Keratinocyte (primary cell): ENCODE measurements around the gene SCN8A. TPM values are rescaled to one million over a fixed set of nuclear protein-coding genes. Genes with fewer than 3 reads are reported as not detected.

Experiments
- DNase-seq: peaks from one replicate; pipeline ENCODE4 v3.0.0-alpha.2; 2011; ENCODE audit warnings: low read depth, missing footprints, low spot score
- FAIRE-seq: peaks from 2 replicates; lab custom pipeline; 2011; peaks lifted over from hg19 to GRCh38; lab: Jason Lieb, UNC
- H2AFZ ChIP-seq: 2 replicates; pipeline ENCODE4 v1.6.0; 2012; ENCODE audit warnings: low read length, control low read depth, inconsistent platforms; ENCODE audit not compliant: control insufficient read depth
- H3K27ac ChIP-seq: 2 replicates; pipeline ENCODE4 v1.5.1; 2011; ENCODE audit warnings: low read length; ENCODE audit not compliant: control insufficient read depth, insufficient read depth
- H3K27me3 ChIP-seq: 3 replicates; pipeline ENCODE4 v1.6.0; 2011; ENCODE audit warnings: low read length; ENCODE audit not compliant: control insufficient read depth, insufficient read depth; ENCODE audit errors: extremely low read depth
- H3K36me3 ChIP-seq, 2 experiments: 2 replicates in 1 of 2; 3 replicates in 1 of 2; pipeline ENCODE4 v1.5.1; 2011; ENCODE audit warnings: low read length in 2 of 2, mild to moderate bottlenecking in 1 of 2; ENCODE audit not compliant: control insufficient read depth in 2 of 2, insufficient read depth in 2 of 2; ENCODE audit errors: extremely low read depth in 1 of 2
- H3K4me1 ChIP-seq: 3 replicates; pipeline ENCODE4 v1.5.1; 2011; ENCODE audit warnings: low read length; ENCODE audit not compliant: control insufficient read depth, insufficient read depth; ENCODE audit errors: extremely low read depth
- H3K4me2 ChIP-seq: 3 replicates; pipeline ENCODE4 v1.6.0; 2011; ENCODE audit warnings: low read depth, low read length; ENCODE audit not compliant: control insufficient read depth, insufficient read depth; ENCODE audit errors: extremely low read depth
- H3K4me3 ChIP-seq, 3 experiments: fragments of 200-600 bp in 1 of 3; sonication (generic) in 1 of 3; 2 replicates in 2 of 3; 3 replicates in 1 of 3; pipeline ENCODE4 v1.5.1; 2011 to 2016; ENCODE audit warnings: low read length in 3 of 3, mild to moderate bottlenecking in 3 of 3, control low read depth in 2 of 3, inconsistent platforms in 1 of 3, low read depth in 1 of 3, mixed read lengths in 1 of 3, mixed run types in 1 of 3, moderate library complexity in 1 of 3; ENCODE audit not compliant: control insufficient read depth in 2 of 3, insufficient read depth in 2 of 3; ENCODE audit errors: extremely low read depth in 1 of 3
- H3K79me2 ChIP-seq: 2 replicates; pipeline ENCODE4 v1.6.0; 2012; ENCODE audit warnings: low read length; ENCODE audit not compliant: control insufficient read depth, insufficient read depth
- H3K9ac ChIP-seq: 3 replicates; pipeline ENCODE4 v1.6.0; 2011; ENCODE audit warnings: low read length; ENCODE audit not compliant: control insufficient read depth, insufficient read depth; ENCODE audit errors: extremely low read depth
- H3K9me1 ChIP-seq: 3 replicates; pipeline ENCODE4 v1.6.0; 2011; ENCODE audit warnings: low read length; ENCODE audit not compliant: control insufficient read depth, insufficient read depth; ENCODE audit errors: extremely low read depth
- H3K9me3 ChIP-seq: 2 replicates; pipeline ENCODE4 v1.5.1; 2012; ENCODE audit warnings: low read depth, low read length; ENCODE audit not compliant: control insufficient read depth
- H4K20me1 ChIP-seq: 3 replicates; pipeline ENCODE4 v1.6.0; 2011; ENCODE audit warnings: low read length; ENCODE audit not compliant: control insufficient read depth, insufficient read depth; ENCODE audit errors: extremely low read depth
- EZH2 ChIP-seq: IDR thresholded peaks from one replicate; pipeline ENCODE4 v1.6.1; 2012; ENCODE audit warnings: inconsistent platforms, mild to moderate bottlenecking, low read length, moderate library complexity
- dilution Hi-C: fragments of 300-500 bp; cut with MboI; formaldehyde crosslinking; loops from one replicate; pipeline ENCODE4 v1.7.0; 2020; ENCODE audit warnings: low sequenced_read_pairs; ENCODE audit not compliant: extremely low pct_ligation_motif_present
- polyA plus RNA-seq, 5 experiments: library from polyadenylated mRNA; depleted of rRNA in 3 of 5; stranded (reverse) in 3 of 5; stranded (forward) in 1 of 5; unstranded in 1 of 5; fragments of >200 nt; gene quantifications; 1 replicate in 1 of 5; 2 replicates in 3 of 5; 3 replicates in 1 of 5; pipeline versions ENCODE4 v1.2.1 to v1.2.3, GENCODE V29; 2011 to 2012; ENCODE audit warnings: missing spikeins in 2 of 5, low read depth in 1 of 5, low replicate concordance in 1 of 5
- TF ChIP-seq, protein P1 (sequence below), 3 experiments: IDR thresholded peaks in 1 of 3; conservative IDR thresholded peaks in 1 of 3; optimal IDR thresholded peaks in 1 of 3; 2 replicates in 2 of 3; 3 replicates in 1 of 3; pipeline versions ENCODE3 to v1.5.1; 2011; ENCODE audit warnings: low read length in 3 of 3, mild to moderate bottlenecking in 3 of 3, moderate library complexity in 2 of 3, control low read depth in 1 of 3, inconsistent platforms in 1 of 3; ENCODE audit not compliant: insufficient read depth in 2 of 3; ENCODE audit errors: extremely low read depth in 1 of 3

SCN8A gene
- polyA plus RNA-seq, 1 donor (not counting 4 experiments of a cell fraction or from before 2014, with no cell fraction given) = 1.1 TPM

GRCh38 chr12:51846911-51847642 is 256.0 kb downstream of the SCN8A start:
- DNase-seq = no peak
- H3K4me3 ChIP-seq = no peak overlapping the region
- no peak overlapping the region for H2AFZ ChIP-seq
- no peak for FAIRE-seq
- no peak overlapping the region for H3K27ac ChIP-seq
- dilution Hi-C loops = no loop called here
- no peaks in the 10 kb centered on the region for H3K36me3 ChIP-seq
- H3K4me2 ChIP-seq = peak overlapping the region; percentile 12
- TF ChIP-seq, protein P1, sequence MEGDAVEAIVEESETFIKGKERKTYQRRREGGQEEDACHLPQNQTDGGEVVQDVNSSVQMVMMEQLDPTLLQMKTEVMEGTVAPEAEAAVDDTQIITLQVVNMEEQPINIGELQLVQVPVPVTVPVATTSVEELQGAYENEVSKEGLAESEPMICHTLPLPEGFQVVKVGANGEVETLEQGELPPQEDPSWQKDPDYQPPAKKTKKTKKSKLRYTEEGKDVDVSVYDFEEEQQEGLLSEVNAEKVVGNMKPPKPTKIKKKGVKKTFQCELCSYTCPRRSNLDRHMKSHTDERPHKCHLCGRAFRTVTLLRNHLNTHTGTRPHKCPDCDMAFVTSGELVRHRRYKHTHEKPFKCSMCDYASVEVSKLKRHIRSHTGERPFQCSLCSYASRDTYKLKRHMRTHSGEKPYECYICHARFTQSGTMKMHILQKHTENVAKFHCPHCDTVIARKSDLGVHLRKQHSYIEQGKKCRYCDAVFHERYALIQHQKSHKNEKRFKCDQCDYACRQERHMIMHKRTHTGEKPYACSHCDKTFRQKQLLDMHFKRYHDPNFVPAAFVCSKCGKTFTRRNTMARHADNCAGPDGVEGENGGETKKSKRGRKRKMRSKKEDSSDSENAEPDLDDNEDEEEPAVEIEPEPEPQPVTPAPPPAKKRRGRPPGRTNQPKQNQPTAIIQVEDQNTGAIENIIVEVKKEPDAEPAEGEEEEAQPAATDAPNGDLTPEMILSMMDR (optimal IDR thresholded peaks at IDR 0.05 in 1 of 3, IDR thresholded peaks at IDR 0.05 in 1 of 3, conservative IDR thresholded peaks at IDR 0.05 in 1 of 3; ENCODE audit: extremely low read depth in 1 of 3, insufficient read depth in 2 of 3, low read length in 3 of 3) = no peak
- peak; percentile 86 for TF ChIP-seq EZH2
- no peaks in the 10 kb centered on the region for H3K4me1 ChIP-seq
- H3K79me2 ChIP-seq = no peaks in the 10 kb centered on the region
- no peaks in the 10 kb centered on the region for H3K9me3 ChIP-seq
- no peaks in the 10 kb centered on the region for H4K20me1 ChIP-seq
- H3K9me1 ChIP-seq = no peaks in the 10 kb centered on the region
- peaks cover 70% of the 10 kb centered on the region for H3K27me3 ChIP-seq
- H3K9ac ChIP-seq = no peak overlapping the region

- Histone ChIP-seq H3K9me3 (no peaks in the 10 kb centered on the region), H3K4me2 (no peak overlapping the region), H3K27me3 (peaks cover 73% of the 10 kb centered on the region), H3K9me1 (no peaks in the 10 kb centered on the region), H4K20me1 (no peaks in the 10 kb centered on the region), H3K36me3 (no peaks in the 10 kb centered on the region), H3K27ac (no peak overlapping the region), H2AFZ (no peak overlapping the region), H3K4me1 (no peaks in the 10 kb centered on the region), H3K9ac (no peak overlapping the region), H3K79me2 (no peaks in the 10 kb centered on the region), H3K4me3 (no peak overlapping the region)
- FAIRE-seq (no peak), DNase-seq (no peak)
- dilution Hi-C loops = no loop called here
- TF ChIP-seq, protein P1 (optimal IDR thresholded peaks at IDR 0.05 in 1 of 3, IDR thresholded peaks at IDR 0.05 in 1 of 3, conservative IDR thresholded peaks at IDR 0.05 in 1 of 3; ENCODE audit: extremely low read depth in 1 of 3, insufficient read depth in 2 of 3, low read length in 3 of 3) = no peak
- TF ChIP-seq EZH2 = peak; percentile 42
Measured at GRCh38 chr12:51847643-51848325, 256.8 kb downstream of the SCN8A start.
